ENCODE results near the gene CHRNA3.
A peak's percentile ranks its signal among the peaks of the same experiment; 100 is the strongest.

Gene CHRNA3

GRCh38 chr15:78620527-78621421, at the start of gene CHRNA3:
Gene CHRNA3, minus strand, starts transcription at chr15:78620996. Its CDS starts 202 bp downstream, at chr15:78620794.
- no peak for DNase-seq (ENCODE audit: low spot score)

GRCh38 chr15:78668987-78669386, 48.2 kb upstream of the CHRNA3 start:
- DNase-seq (ENCODE audit: low spot score): no peak

- no peak for DNase-seq (ENCODE audit: low spot score)
Observed at GRCh38 chr15:78667578-78668236, 46.9 kb upstream of the CHRNA3 start.

GRCh38 chr15:78666010-78666409, 45.2 kb upstream of the CHRNA3 start:
- no peak for DNase-seq (ENCODE audit: low spot score)

- DNase-seq (ENCODE audit: low spot score): no peak
Observed at GRCh38 chr15:78663703-78664102, 42.9 kb upstream of the CHRNA3 start.

GRCh38 chr15:78662028-78662427, 41.2 kb upstream of the CHRNA3 start:
- no peak for DNase-seq (ENCODE audit: low spot score)

- no peak for DNase-seq (ENCODE audit: low spot score)
Observed at GRCh38 chr15:78661001-78661400, 40.2 kb upstream of the CHRNA3 start.

- no peak for DNase-seq (ENCODE audit: low spot score)
Observed at GRCh38 chr15:78660584-78660983, 39.8 kb upstream of the CHRNA3 start.

- DNase-seq (ENCODE audit: low spot score): no peak
Observed at GRCh38 chr15:78658823-78659222, 38.0 kb upstream of the CHRNA3 start.

- no peak for DNase-seq (ENCODE audit: low spot score)
Observed at GRCh38 chr15:78654272-78654671, 33.5 kb upstream of the CHRNA3 start.

GRCh38 chr15:78651930-78652615, 31.3 kb upstream of the CHRNA3 start:
- no peak for DNase-seq (ENCODE audit: low spot score)

GRCh38 chr15:78651007-78651406, 30.2 kb upstream of the CHRNA3 start:
- DNase-seq (ENCODE audit: low spot score): no peak

GRCh38 chr15:78650022-78650421, 29.2 kb upstream of the CHRNA3 start:
- no peak for DNase-seq (ENCODE audit: low spot score)

GRCh38 chr15:78645009-78645408, 24.2 kb upstream of the CHRNA3 start:
- DNase-seq (ENCODE audit: low spot score): no peak

GRCh38 chr15:78642331-78642730, 21.5 kb upstream of the CHRNA3 start:
- no peak for DNase-seq (ENCODE audit: low spot score)

- no peak for DNase-seq (ENCODE audit: low spot score)
Observed at GRCh38 chr15:78641749-78642275, 21.0 kb upstream of the CHRNA3 start.

GRCh38 chr15:78641102-78641748, 20.4 kb upstream of the CHRNA3 start, which contains the start of gene CHRNB4:
Gene CHRNB4, minus strand, starts transcription at chr15:78641210. Its CDS starts 77 bp downstream, at chr15:78641133.
- DNase-seq (ENCODE audit: low spot score): no peak

- no peak for DNase-seq (ENCODE audit: low spot score)
Observed at GRCh38 chr15:78640527-78641101, 19.8 kb upstream of the CHRNA3 start.

- DNase-seq (ENCODE audit: low spot score): peak; percentile 79
Observed at GRCh38 chr15:78638658-78639314, 18.0 kb upstream of the CHRNA3 start.

- no peak for DNase-seq (ENCODE audit: low spot score)
Observed at GRCh38 chr15:78637776-78638435, 17.1 kb upstream of the CHRNA3 start.
